Measurements from ENCODE around the gene CPN1.
"Not testable (repeated sequence)": the region's sequence is repeated elsewhere in the genome, so short reads cannot be mapped to it uniquely, and the experiment has no call there.

The CPN1 gene

GRCh38 chr10:100020886-100021253 is 60.8 kb downstream of the CPN1 start:
- DNase-seq, result no peak

- DNase-seq, result no peak
Measured at GRCh38 chr10:100020142-100020885, 61.4 kb downstream of the CPN1 start.

GRCh38 chr10:100019787-100020141 is 61.9 kb downstream of the CPN1 start:
- DNase-seq, result no peak

DNA sequence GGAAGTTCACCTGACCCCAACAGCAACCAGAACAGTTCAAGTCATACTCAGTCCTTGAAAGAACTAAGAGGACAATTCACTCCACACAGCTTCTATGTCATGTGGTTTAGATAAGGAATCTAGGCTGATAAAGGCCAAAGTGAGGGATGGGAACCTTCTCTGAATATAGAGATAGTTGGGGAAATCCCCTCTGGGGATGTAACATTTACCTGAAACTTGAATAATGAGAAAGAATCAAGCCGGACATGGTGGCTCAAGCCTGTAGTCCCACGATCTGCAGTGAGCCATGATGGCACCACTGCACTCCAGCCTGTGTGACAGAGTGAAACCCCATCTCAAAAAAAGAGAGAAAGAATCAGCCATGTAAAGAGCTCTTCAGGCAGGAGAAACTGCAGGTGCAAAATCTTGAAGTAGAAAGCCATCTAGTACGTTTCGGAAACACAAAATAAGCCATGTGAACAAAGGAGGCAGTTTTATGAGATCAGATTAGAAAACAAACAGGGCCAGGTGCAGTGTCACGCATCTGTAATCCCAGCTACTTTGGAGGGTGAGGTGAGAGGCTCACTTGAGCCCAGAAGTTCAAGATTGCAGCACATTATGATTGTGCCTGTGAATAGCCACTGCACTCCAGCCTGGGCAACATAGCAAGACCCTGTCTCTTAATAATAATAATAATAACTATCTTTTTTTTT is 67.5 kb downstream of the CPN1 start:
- no peak for DNase-seq

- DNase-seq, result no peak
Measured at GRCh38 chr10:100013621-100014020, 68.0 kb downstream of the CPN1 start.

GRCh38 chr10:100011906-100012305 is 69.8 kb downstream of the CPN1 start:
- not testable (repeated sequence) for DNase-seq

DNA sequence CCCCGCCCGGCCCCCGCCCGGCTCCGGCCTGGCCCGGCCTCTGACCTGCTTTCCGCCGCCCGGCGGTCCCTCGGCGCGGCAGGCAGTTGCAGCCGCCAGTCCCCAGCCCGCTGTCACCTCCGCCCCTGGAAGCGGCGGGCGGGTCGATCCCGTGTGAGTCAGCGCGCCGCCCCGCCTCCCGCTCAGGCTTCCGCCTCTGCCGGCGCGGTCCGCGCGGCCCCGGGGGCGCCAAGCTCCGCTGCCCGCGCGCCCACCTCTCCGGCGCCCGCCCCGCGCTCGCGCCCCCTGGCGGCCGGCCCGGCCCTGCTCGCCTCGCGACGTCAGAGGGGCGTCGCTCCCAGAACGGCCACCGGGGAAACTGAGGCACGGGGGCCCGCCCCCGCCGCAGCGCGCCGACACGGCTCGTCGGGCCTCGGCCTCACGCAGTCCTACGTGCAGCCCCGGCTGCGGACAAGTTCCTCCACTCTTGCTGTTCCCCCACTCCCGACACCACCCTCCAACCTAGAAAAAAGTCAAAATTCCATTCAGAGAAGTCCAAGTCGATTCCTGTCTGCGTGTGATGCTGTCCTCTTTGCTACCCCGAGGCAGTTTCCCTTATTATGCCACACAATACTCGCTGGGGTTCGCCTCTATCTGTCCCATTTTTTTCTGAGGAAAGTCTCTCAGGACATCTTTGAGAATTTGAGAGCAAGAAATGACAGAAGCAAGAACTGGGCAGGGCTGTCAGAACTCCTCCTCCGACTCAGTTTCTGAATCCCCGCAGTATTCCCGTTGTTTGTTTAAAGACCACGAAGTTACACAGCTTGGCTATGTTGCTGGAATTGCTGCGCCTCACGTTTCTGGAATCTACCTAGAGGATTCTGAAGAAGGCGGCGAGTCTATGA is 71.6 kb downstream of the CPN1 start, which contains the start of gene DNMBP:
Gene DNMBP, minus strand, starts transcription at position 155 of the 884 bp plus-strand sequence. CDS start 37,823 bp downstream, outside the sequence.
- DNase-seq, result peak; percentile 72

GRCh38 chr10:100009283-100009792 is 72.3 kb downstream of the CPN1 start:
- no peak for DNase-seq

GRCh38 chr10:100008708-100009282 is 72.9 kb downstream of the CPN1 start:
- DNase-seq, result no peak

- no peak for DNase-seq
Measured at GRCh38 chr10:100008142-100008522, 73.5 kb downstream of the CPN1 start.

GRCh38 chr10:100007231-100008141 is 74.2 kb downstream of the CPN1 start:
- no peak for DNase-seq

GRCh38 chr10:100006243-100006886 is 75.3 kb downstream of the CPN1 start:
- no peak for DNase-seq

GRCh38 chr10:100004805-100005510 is 76.7 kb downstream of the CPN1 start:
- no peak for DNase-seq

DNA sequence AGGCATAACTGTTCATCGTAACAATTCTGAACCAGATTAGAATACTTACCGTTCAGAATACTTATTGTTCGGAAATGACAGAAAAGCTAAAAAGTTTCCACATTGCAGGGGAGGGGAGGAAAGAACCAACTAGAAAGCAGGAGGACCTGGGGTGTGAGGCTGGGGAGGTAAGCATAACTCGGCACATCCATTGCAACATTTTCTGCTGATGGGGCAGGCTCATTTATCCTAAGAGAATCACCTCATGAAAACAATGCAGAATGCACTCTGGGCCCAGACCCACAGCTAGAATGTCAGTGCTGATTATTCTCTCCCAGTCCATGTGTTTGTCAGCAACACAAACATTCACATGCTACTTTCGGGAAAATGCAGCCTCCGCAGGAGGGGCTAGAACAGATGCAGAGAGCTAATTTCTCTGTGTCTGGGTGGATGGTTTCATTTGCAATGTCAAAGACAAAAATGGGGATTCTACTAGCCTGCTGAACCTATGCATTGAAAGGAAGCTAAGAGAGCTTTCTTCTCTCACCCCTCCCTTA is 81.5 kb downstream of the CPN1 start:
- DNase-seq, result no peak

DNA sequence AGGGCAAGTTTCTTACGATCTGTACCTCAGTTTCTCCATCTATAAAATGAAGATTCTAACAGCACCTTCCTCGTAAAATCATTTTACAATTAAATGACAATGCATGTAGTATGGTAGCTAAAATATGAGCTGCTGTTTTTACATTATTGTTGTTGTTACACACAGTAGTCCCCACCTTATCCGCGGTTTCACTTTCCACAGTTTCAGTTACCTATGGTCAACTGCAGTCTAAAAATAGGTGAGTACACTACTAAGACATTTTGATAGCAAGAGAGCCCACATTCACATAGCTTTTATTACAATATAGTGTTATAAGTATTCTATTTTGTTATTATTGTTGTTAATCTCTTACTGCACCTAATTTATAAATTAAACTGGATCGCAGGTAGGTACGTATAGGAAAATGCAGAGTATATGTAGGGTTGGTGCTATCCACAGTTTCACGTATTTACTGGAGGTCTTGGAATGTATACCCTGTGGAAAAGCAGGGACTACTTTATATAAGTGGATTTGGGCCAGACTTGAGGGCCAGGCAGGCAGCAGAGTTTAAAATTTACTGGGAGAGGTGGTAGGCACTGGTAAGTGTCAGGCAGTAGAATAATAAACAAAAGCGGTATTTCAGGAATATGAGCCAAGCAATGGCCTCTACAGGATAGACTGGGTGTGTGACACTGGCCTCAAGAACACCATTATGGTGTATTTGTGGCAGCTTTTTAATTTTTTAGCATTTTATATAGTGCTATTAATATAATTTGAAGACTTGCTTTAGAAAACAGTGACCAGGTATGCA is 82.2 kb downstream of the CPN1 start:
- no peak for DNase-seq

DNA sequence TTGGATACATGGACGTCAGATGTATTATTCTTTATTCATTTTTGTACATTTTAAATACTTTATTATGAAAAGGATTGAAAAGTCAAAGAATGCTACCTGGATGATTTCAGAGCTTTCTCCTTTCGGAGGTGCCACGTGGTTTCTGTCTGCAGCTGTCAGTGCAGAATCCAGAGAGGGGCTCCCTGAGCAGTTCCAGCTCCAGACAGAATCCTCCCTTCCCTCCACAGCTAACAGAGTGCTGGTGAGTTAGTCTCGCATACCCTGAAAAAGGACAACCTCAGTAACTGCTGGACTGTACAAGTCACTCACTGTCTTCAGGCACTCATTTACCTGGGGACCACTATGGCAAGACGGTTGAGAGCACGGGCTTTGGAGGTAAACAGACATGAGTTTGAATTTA is 82.8 kb downstream of the CPN1 start:
- DNase-seq, result no peak

DNA sequence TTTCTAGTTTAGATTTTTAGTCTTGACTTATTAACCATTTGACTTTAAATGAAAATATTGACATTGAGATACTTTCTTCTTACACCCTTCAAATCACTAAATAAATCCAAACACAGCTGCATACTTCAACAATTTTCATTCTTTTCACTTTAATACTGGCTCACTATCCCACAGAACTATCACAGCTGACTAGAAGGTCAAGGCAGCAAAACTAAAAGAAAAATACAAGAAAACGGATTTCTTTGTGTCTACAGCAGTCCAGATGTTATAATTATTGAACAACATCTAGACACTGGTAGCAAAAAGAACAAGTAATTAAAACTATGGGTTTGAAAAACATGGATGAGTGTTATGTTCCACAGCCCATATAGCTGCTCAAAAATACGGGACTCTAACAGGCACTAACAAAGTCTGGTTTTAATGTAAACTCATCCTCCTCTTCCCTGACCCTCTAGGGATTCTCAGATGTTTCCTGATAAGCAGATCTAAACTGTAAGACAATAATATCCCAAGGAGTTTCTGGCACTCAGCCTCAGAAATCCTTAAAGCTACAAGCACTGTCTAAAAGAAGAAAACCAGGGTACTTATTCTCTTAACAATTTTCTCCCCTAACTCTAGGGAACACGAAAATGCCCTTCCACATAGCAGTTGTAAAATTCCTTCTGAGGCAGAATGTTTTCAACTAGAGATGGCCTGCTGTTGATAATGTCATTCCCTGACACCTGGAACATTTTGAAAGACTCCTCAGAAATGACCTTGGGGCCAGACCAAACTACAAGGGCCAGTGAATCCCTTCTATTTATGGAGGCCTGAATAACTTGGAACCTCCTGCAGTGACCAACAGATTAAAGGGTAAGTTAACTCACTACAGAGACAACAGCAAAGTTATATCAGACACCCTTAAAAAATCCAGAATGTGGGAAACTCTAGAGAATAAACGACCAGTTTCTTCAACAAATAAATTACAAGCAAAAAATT is 84.7 kb downstream of the CPN1 start:
- DNase-seq, result no peak

DNA sequence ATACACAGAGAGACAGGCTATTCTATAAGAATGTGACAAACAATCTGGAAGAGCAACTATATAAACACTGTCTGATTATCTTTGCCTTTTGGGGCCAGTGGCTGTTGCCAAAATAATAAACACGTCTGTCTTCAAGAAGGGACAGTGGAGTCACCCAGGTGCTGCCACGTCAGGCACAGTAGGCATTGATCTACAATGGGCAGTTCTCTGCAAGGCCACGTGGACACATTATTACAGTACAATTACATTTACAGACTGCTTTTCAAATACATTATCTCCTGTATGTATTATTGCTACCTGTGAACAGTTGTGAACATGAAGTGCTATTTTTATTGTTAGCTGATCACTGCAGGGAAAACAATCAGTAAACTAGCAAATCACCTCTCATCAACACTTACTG is 86.0 kb downstream of the CPN1 start:
- no peak for DNase-seq

Measured in activated CD4-positive, alpha-beta T cell treated with anti-CD3 and anti-CD28 coated beads for 1 hour (primary cell).